ENCODE data around the gene EVX2.
A peak's percentile ranks its signal among the peaks of the same experiment; 100 is the strongest.

EVX2 gene

GRCh38 chr2:176120364-176121189 lies 36.8 kb upstream of the EVX2 start:
- no peak for TF ChIP-seq CTCF (conservative IDR thresholded peaks at IDR 0.05)
- TF ChIP-seq ZFX (IDR thresholded peaks at IDR 0.05), result no peak
- H3K27ac ChIP-seq, result no peak overlapping the region

DNA sequence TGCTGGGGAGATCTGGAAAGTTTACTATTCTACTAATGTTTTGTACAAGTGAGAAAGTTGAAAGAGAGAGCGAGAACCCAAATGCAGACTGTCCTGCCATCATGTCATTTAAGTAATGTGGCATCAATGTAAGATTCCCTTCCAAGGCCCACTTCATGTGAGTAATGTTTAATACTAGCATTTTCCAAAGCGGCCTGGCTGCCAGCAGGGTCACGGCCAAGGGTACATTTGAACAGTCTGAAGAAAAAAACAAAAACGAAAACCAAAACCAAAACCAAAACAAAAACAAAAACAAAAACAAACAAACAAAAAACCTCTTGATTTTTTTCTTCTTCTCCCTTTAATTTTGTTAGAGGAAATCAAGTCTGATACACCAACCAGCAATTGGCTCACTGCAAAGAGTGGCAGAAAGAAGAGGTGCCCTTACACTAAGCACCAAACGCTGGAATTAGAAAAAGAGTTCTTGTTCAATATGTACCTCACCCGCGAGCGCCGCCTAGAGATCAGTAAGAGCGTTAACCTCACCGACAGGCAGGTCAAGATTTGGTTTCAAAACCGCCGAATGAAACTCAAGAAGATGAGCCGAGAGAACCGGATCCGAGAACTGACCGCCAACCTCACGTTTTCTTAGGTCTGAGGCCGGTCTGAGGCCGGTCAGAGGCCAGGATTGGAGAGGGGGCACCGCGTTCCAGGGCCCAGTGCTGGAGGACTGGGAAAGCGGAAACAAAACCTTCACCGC lies 35.0 kb upstream of the EVX2 start:
- H3K27ac ChIP-seq, result no peak overlapping the region

GRCh38 chr2:176117823-176118371 lies 34.1 kb upstream of the EVX2 start:
- no peak for TF ChIP-seq ZFX (IDR thresholded peaks at IDR 0.05)
- no peak for TF ChIP-seq CTCF (conservative IDR thresholded peaks at IDR 0.05)
- no peak overlapping the region for H3K27ac ChIP-seq

More for the DNA sequence above, 35.0 kb upstream of the EVX2 start:
- TF ChIP-seq CTCF (conservative IDR thresholded peaks at IDR 0.05) (peak; percentile 80), ZFX (IDR thresholded peaks at IDR 0.05) (no peak)

DNA sequence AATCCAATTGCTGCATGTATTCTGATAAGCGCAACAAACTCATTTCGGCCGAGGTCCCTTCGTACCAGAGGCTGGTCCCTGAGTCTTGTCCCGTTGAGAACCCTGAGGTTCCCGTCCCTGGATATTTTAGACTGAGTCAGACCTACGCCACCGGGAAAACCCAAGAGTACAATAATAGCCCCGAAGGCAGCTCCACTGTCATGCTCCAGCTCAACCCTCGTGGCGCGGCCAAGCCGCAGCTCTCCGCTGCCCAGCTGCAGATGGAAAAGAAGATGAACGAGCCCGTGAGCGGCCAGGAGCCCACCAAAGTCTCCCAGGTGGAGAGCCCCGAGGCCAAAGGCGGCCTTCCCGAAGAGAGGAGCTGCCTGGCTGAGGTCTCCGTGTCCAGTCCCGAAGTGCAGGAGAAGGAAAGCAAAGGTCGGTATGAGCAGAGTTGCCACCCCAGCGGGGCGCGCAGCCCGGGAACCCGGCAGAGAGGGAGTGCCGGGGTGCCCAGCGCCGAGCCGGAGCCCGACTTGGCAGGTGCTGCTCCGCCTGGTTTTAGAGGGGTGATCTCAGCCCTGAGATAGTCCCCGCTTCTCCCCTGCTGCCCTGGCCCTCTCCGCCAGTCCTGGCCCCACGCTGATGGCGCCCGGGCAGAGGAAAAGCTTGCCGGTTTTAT lies 33.5 kb upstream of the EVX2 start:
- H3K27ac ChIP-seq, result no peak overlapping the region
- TF ChIP-seq CTCF (conservative IDR thresholded peaks at IDR 0.05) (no peak), ZFX (IDR thresholded peaks at IDR 0.05) (no peak)

- TF ChIP-seq ZFX (IDR thresholded peaks at IDR 0.05), result no peak
- TF ChIP-seq CTCF (conservative IDR thresholded peaks at IDR 0.05), result no peak
- H3K27ac ChIP-seq, result no peak within 1 kb of the TSS
Observed at GRCh38 chr2:176115883-176116813, 32.4 kb upstream of the EVX2 start, which contains the start of gene HOXD10. TSS of gene HOXD10 (plus strand) at chr2:176116778. CDS start at chr2:176116834, 56 bp downstream.

DNA sequence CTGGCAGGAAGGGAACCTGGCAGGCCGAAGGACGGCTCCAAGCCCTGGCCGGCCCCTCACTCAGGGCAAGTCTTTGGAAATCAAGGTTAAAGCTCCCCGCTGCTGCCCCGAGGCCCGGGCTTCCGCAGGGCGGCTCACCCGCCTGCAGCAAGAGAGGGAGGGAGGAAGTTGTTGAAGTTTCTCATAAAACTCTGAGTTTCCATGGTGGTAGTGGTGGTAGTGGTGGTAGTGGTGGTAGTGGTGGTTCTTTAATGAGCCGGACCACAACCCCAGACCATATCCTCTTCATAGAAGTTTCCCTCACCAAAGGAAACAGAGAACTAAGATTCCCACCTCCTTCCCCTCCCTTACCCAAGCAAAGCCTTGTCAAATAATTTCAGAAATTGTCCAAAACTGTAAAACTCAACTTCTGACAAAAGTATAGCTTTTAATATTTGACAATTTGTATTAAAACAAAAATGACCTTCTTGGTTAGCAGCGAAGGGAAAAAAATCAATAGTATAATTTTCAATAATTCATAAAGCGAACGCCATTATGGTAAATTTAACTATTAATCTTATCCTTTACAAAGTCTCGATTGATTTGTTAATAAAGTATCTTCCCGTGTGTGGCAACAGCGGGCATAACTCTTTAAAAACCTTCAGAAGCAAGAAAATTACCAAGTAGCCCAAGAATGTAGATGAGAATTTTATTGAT lies 31.3 kb upstream of the EVX2 start:
- no peak for TF ChIP-seq CTCF (conservative IDR thresholded peaks at IDR 0.05)
- no peak for TF ChIP-seq ZFX (IDR thresholded peaks at IDR 0.05)
- H3K27ac ChIP-seq, result no peak overlapping the region
